LNCaP clone FGC (cell line): Measurements from ENCODE around the gene TAF1D.

Experiments
- DNase-seq: peaks from one replicate; pipeline ENCODE4 v3.0.0-alpha.2; 2011; ENCODE audit warnings: low read depth
- H3K4me3 ChIP-seq: 2 replicates; pipeline ENCODE4 v1.5.1; 2011; ENCODE audit warnings: mild to moderate bottlenecking, low read depth, low read length, control low read depth
- CTCF ChIP-seq: IDR thresholded peaks from 2 replicates; pipeline ENCODE4 v1.5.1; 2012; ENCODE audit warnings: mild to moderate bottlenecking; ENCODE audit not compliant: control insufficient read depth, insufficient read depth; ENCODE audit errors: extremely low read depth

The TAF1D gene

GRCh38 chr11:93727985-93728791 is 13.1 kb downstream of the TAF1D start:
- H3K4me3 ChIP-seq: no peak overlapping the region
- TF ChIP-seq CTCF: no peak
- no peak for DNase-seq

- TF ChIP-seq CTCF: no peak
- no peak overlapping the region for H3K4me3 ChIP-seq
- DNase-seq: no peak
Observed at GRCh38 chr11:93724089-93724488, 17.2 kb downstream of the TAF1D start.

- no peak for DNase-seq
- H3K4me3 ChIP-seq: no peak overlapping the region
- no peak for TF ChIP-seq CTCF
Observed at GRCh38 chr11:93720522-93720921, 20.8 kb downstream of the TAF1D start.

GRCh38 chr11:93719310-93719709 is 22.0 kb downstream of the TAF1D start:
- H3K4me3 ChIP-seq: no peak overlapping the region
- no peak for DNase-seq
- no peak for TF ChIP-seq CTCF

GRCh38 chr11:93718057-93718563 is 23.2 kb downstream of the TAF1D start:
- no peak for TF ChIP-seq CTCF
- DNase-seq: no peak
- no peak overlapping the region for H3K4me3 ChIP-seq

- TF ChIP-seq CTCF: no peak
- no peak overlapping the region for H3K4me3 ChIP-seq
- DNase-seq: no peak
Observed at GRCh38 chr11:93717501-93717900, 23.8 kb downstream of the TAF1D start.

GRCh38 chr11:93715797-93716396 is 25.4 kb downstream of the TAF1D start:
- no peak overlapping the region for H3K4me3 ChIP-seq
- TF ChIP-seq CTCF: no peak
- no peak for DNase-seq
